MM.1S (cell line): ENCODE data around the gene SHISA7.

Experiments
- DNase-seq: peaks from one replicate; pipeline ENCODE4 v3.0.0-alpha.2; 2015
- H2AFZ ChIP-seq: fragments of 300-600 bp; sonication (generic); 2 replicates; pipeline ENCODE4 v1.6.0; 2016; ENCODE audit warnings: antibody characterized with exemption, low read length
- H3F3A ChIP-seq: fragments of 300-600 bp; sonication (generic); 2 replicates; pipeline ENCODE4 v1.6.1; 2016; ENCODE audit warnings: mild to moderate bottlenecking, antibody characterized with exemption, low read length, moderate library complexity, mixed read lengths; ENCODE audit not compliant: insufficient read depth
- H3K27ac ChIP-seq: fragments of 300-600 bp; sonication (generic); 2 replicates; pipeline ENCODE4 v1.5.1; 2016; ENCODE audit warnings: mild to moderate bottlenecking, low read length
- H3K27me3 ChIP-seq: fragments of 300-600 bp; sonication (generic); replicated peaks from 2 replicates; pipeline ENCODE4 v1.6.0; 2016; ENCODE audit warnings: low read length; ENCODE audit not compliant: insufficient read depth
- H3K36me3 ChIP-seq: fragments of 300-600 bp; sonication (generic); replicated peaks from 2 replicates; pipeline ENCODE4 v1.6.1; 2016; ENCODE audit warnings: mild to moderate bottlenecking, low read length, mixed read lengths; ENCODE audit not compliant: insufficient read depth
- H3K4me1 ChIP-seq: fragments of 300-600 bp; sonication (generic); 2 replicates; pipeline ENCODE4 v1.6.1; 2016; ENCODE audit warnings: low read length, mixed read lengths
- H3K4me2 ChIP-seq: fragments of 300-600 bp; sonication (generic); 2 replicates; pipeline ENCODE4 v1.6.0; 2016; ENCODE audit warnings: low read depth, low read length
- H3K4me3 ChIP-seq: fragments of 300-600 bp; sonication (generic); 2 replicates; pipeline ENCODE4 v1.5.1; 2016; ENCODE audit warnings: low read length, mixed read lengths
- H3K79me2 ChIP-seq: fragments of 300-600 bp; sonication (generic); 2 replicates; pipeline ENCODE4 v1.6.1; 2016; ENCODE audit warnings: mixed run types, low read length, mixed read lengths
- H3K9ac ChIP-seq: fragments of 300-600 bp; sonication (generic); 2 replicates; pipeline ENCODE4 v1.6.1; 2016; ENCODE audit warnings: low read length, mixed read lengths
- H3K9me2 ChIP-seq: fragments of 300-600 bp; sonication (generic); replicated peaks from 2 replicates; pipeline ENCODE4 v1.6.1; 2016; ENCODE audit warnings: mild to moderate bottlenecking, low read length, mixed read lengths; ENCODE audit not compliant: insufficient read depth
- H3K9me3 ChIP-seq: fragments of 300-600 bp; sonication (generic); replicated peaks from 2 replicates; pipeline ENCODE4 v1.6.1; 2016; ENCODE audit warnings: mild to moderate bottlenecking, low read length, mixed read lengths; ENCODE audit not compliant: insufficient read depth
- H4K20me1 ChIP-seq: fragments of 300-600 bp; sonication (generic); 2 replicates; pipeline ENCODE4 v1.6.1; 2016; ENCODE audit warnings: mild to moderate bottlenecking, low read length, moderate library complexity, mixed read lengths; ENCODE audit not compliant: insufficient read depth
- CTCF ChIP-seq: fragments of 300-600 bp; sonication (generic); IDR thresholded peaks from 2 replicates; pipeline ENCODE4 v1.5.1; 2016; ENCODE audit warnings: antibody characterized with exemption, low read length, mixed read lengths
- EZH2 ChIP-seq: fragments of 300-600 bp; sonication (generic); optimal IDR thresholded peaks from 2 replicates; pipeline ENCODE3; 2017; ENCODE audit warnings: low read depth, mild to moderate bottlenecking, antibody characterized with exemption, low read length, mixed read lengths
- EZH2phosphoT487 ChIP-seq: fragments of 300-600 bp; sonication (generic); IDR thresholded peaks from 2 replicates; pipeline ENCODE4 v1.6.1; 2018; ENCODE audit warnings: antibody characterized with exemption, low read length

Gene SHISA7

GRCh38 chr19:55464039-55464661 is 21.1 kb upstream of the SHISA7 start:
- Histone ChIP-seq H3K4me1 (0 out of 2 replicates have a peak, but pooled peaks cover 5% of the 10 kb centered on the region), H3K27me3 (peaks cover 47% of the 10 kb centered on the region), H4K20me1 (no peaks in the 10 kb centered on the region), H3K36me3 (no peaks in the 10 kb centered on the region), H3K27ac (no peak overlapping the region), H3F3A (peaks cover 6% of the 10 kb centered on the region), H3K79me2 (peaks cover 4% of the 10 kb centered on the region; the same call in 1 of the 2 replicates), H3K4me3 (no peak overlapping the region), H3K9me3 (no peaks in the 10 kb centered on the region), H3K9me2 (no peaks in the 10 kb centered on the region), H3K4me2 (no peak overlapping the region), H3K9ac (no peak overlapping the region), H2AFZ (no peak overlapping the region)
- DNase-seq = no peak
- TF ChIP-seq EZH2phosphoT487 (no peak), CTCF (no peak), EZH2 (no peak)

- Histone ChIP-seq H2AFZ (no peak overlapping the region), H3K27me3 (peaks cover 47% of the 10 kb centered on the region), H3K9me3 (no peaks in the 10 kb centered on the region), H3K4me1 (0 out of 2 replicates have a peak, but pooled peaks cover 5% of the 10 kb centered on the region), H4K20me1 (no peaks in the 10 kb centered on the region), H3K4me3 (no peak overlapping the region), H3K36me3 (no peaks in the 10 kb centered on the region), H3K9me2 (no peaks in the 10 kb centered on the region), H3F3A (0 out of 2 replicates have a peak, but pooled peaks cover 4% of the 10 kb centered on the region), H3K4me2 (no peak overlapping the region), H3K27ac (no peak overlapping the region), H3K79me2 (peaks cover 4% of the 10 kb centered on the region; the same call in 1 of the 2 replicates), H3K9ac (no peak overlapping the region)
- DNase-seq = no peak
- TF ChIP-seq EZH2phosphoT487 = no peak
These were observed 20.5 kb upstream of the SHISA7 start for GRCh38 chr19:55463583-55464031.

GRCh38 chr19:55462722-55463121 is 19.6 kb upstream of the SHISA7 start:
- H3K27ac ChIP-seq = no peak overlapping the region
- no peak overlapping the region for H2AFZ ChIP-seq
- 0 out of 2 replicates have a peak, but pooled peaks cover 4% of the 10 kb centered on the region for H3F3A ChIP-seq
- no peaks in the 10 kb centered on the region for H3K9me3 ChIP-seq
- DNase-seq = no peak
- H3K79me2 ChIP-seq = peaks cover 4% of the 10 kb centered on the region; the same call in 1 of the 2 replicates
- H3K9ac ChIP-seq = no peak overlapping the region
- H3K4me3 ChIP-seq = no peak overlapping the region
- H3K4me2 ChIP-seq = no peak overlapping the region
- TF ChIP-seq EZH2phosphoT487 (no peak), CTCF (no peak), EZH2 (no peak)
- H4K20me1 ChIP-seq = no peaks in the 10 kb centered on the region
- H3K36me3 ChIP-seq = no peaks in the 10 kb centered on the region
- H3K4me1 ChIP-seq = 0 out of 2 replicates have a peak, but pooled peaks cover 5% of the 10 kb centered on the region
- peaks cover 47% of the 10 kb centered on the region for H3K27me3 ChIP-seq
- no peaks in the 10 kb centered on the region for H3K9me2 ChIP-seq
